ENCODE results near the gene REEP1. TPM values are rescaled to one million over a fixed set of nuclear protein-coding genes. Genes with fewer than 3 reads are reported as not detected.

The REEP1 gene
- total and polyA plus RNA-seq, 2 of the 8 experiments (the other 6 are each of a cell fraction or from before 2014, with no cell fraction given), result 0.74 to 1.5 TPM

DNA sequence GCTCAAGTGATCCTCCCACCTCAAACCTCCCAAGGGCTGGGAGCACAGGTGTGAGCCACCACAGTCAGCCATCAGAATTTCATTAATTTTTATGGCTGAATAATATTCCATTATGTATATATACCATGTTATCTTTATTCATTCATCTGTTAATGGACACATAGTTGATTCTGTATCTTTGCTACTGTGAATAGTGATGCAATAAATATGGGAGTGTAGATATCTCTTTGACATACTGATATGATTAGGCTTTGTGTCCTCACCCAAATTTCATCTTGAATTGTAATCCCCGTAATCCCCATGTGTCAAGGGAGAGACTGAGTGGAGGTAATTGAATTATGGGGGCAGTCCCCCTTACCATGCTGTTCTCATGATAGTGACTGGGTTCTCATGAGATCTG is 38.2 kb upstream of the REEP1 start:
- Histone ChIP-seq H3K9me3 (ENCODE audit: insufficient read depth in 2 of 2, low read depth in 1 of 2, low read length in 1 of 2) (peaks cover under 1% of the 10 kb centered on the region in 2 experiments; a peak in 2 of 4 replicates), H2BK20ac (ENCODE audit: low read length) (no peak overlapping the region), H2BK120ac (replicated peaks; ENCODE audit: low read depth, low read length) (no peak overlapping the region), H2BK12ac (ENCODE audit: low read depth, low read length) (no peak overlapping the region), H3K4me2 (ENCODE audit: insufficient read depth in 1 of 2, low read depth in 2 of 2, low read length in 2 of 2) (no peak overlapping the region), H3K27ac (ENCODE audit: low read depth, low read length) (no peak overlapping the region), H4K8ac (ENCODE audit: extremely low read depth, insufficient read depth, low read length) (no peak overlapping the region), H3K9ac (replicated peaks in 1 of 4; ENCODE audit: extremely low read depth in 1 of 4, low read depth in 3 of 4, low read length in 3 of 4) (no peak overlapping the region), H3K4me1 (replicated peaks in 1 of 4; ENCODE audit: control insufficient read depth in 3 of 4, insufficient read depth in 4 of 4, low read length in 3 of 4) (no peaks in the 10 kb centered on the region; a peak in 1 of 7 replicates), H2AK5ac (ENCODE audit: low read depth, low read length) (no peak overlapping the region), H3K18ac (ENCODE audit: extremely low read depth, low read length) (no peak overlapping the region), H3K23me2 (ENCODE audit: low read depth, low read length) (no peaks in the 10 kb centered on the region), H2BK15ac (ENCODE audit: low read length) (no peak overlapping the region), H3K79me2 (ENCODE audit: control insufficient read depth in 1 of 2, insufficient read depth in 2 of 2, low read length in 2 of 2) (no peaks in the 10 kb centered on the region), H3K14ac (ENCODE audit: insufficient read length) (no peak overlapping the region), H3K56ac (replicated peaks; ENCODE audit: insufficient read length, low read depth, low read length) (no peak overlapping the region), H3K23ac (ENCODE audit: insufficient read length) (no peak overlapping the region), H4K5ac (ENCODE audit: insufficient read length, low read depth, low read length) (no peak overlapping the region), H4K91ac (replicated peaks; ENCODE audit: insufficient read length, low read length) (no peak overlapping the region), H3K79me1 (ENCODE audit: low read depth, low read length) (no peaks in the 10 kb centered on the region), H3K36me3 (ENCODE audit: control insufficient read depth in 2 of 4, insufficient read depth in 4 of 4, low read length in 3 of 4) (no peaks in the 10 kb centered on the region), H2BK5ac (ENCODE audit: low read depth, low read length) (no peak overlapping the region), H3K4me3 (ENCODE audit: extremely low read depth in 1 of 4, insufficient read depth in 2 of 4, low read depth in 3 of 4, low read length in 4 of 4) (no peak overlapping the region), H3K27me3 (replicated peaks in 1 of 4; ENCODE audit: control insufficient read depth in 3 of 4, extremely low read depth in 1 of 4, insufficient read depth in 3 of 4, low read length in 3 of 4) (no peaks in the 10 kb centered on the region), H3K4ac (replicated peaks; ENCODE audit: insufficient read length, low read depth, low read length) (no peak overlapping the region), H2AFZ (ENCODE audit: low read length) (no peak overlapping the region), H4K20me1 (replicated peaks in 1 of 2; ENCODE audit: control insufficient read depth in 1 of 2, insufficient read depth in 2 of 2, low read length in 2 of 2) (no peaks in the 10 kb centered on the region)
- POLR2A ChIA-PET (ENCODE audit: partially characterized antibody), result no interaction called here
- no peak for FAIRE-seq
- 95% methylated on average over 1 of the region's 1 CpG; no CpG with 5 or more reads in 1 of the 2 experiments for WGBS, 2 experiments (ENCODE audit: extremely low coverage in 1 of 2, insufficient coverage in 1 of 2, insufficient read length in 1 of 2, insufficient replicate concordance in 2 of 2, low coverage in 1 of 2, low lambda C conversion rate in 2 of 2, missing lambda C conversion rate in 1 of 2)
- CTCF ChIA-PET (ENCODE audit: partially characterized antibody), result no interaction called here
- DNase-seq (ENCODE audit: low read depth in 1 of 2, low spot score in 2 of 2), result no peak
- TF ChIP-seq NRF1 (IDR thresholded peaks at IDR 0.05; ENCODE audit: low read depth, low read length), result no peak
- no peak for TF ChIP-seq SAP30 (IDR thresholded peaks at IDR 0.05; ENCODE audit: insufficient read depth, insufficient replicate concordance, low read length)
- TF ChIP-seq BACH1 (IDR thresholded peaks at IDR 0.05; ENCODE audit: low read length), result no peak
- no peak for TF ChIP-seq SP2 (IDR thresholded peaks at IDR 0.05; ENCODE audit: low read length)
- no peak for TF ChIP-seq POLR2A (IDR thresholded peaks at IDR 0.05; ENCODE audit: control extremely low read depth in 1 of 2, low read depth in 2 of 2, low read length in 2 of 2)
- TF ChIP-seq BRCA1 (IDR thresholded peaks at IDR 0.05; ENCODE audit: low read depth, low read length), result no peak
- no peak for TF ChIP-seq HDAC2 (IDR thresholded peaks at IDR 0.05; ENCODE audit: borderline replicate concordance in 1 of 2, low read depth in 2 of 2, low read length in 2 of 2)
- no peak for TF ChIP-seq RAD21 (IDR thresholded peaks at IDR 0.05 in 1 of 2, conservative IDR thresholded peaks at IDR 0.05 in 1 of 2; ENCODE audit: low read depth in 2 of 2, low read length in 2 of 2)
- no peak for TF ChIP-seq SP1 (IDR thresholded peaks at IDR 0.05; ENCODE audit: low read depth, low read length)
- no peak for TF ChIP-seq RXRA (IDR thresholded peaks at IDR 0.05; ENCODE audit: insufficient read depth, low read depth, low read length)
- TF ChIP-seq YY1 (IDR thresholded peaks at IDR 0.05; ENCODE audit: low read depth, low read length), result no peak
- TF ChIP-seq CHD2 (IDR thresholded peaks at IDR 0.05; ENCODE audit: low read length), result no peak
- TF ChIP-seq SRF (IDR thresholded peaks at IDR 0.05; ENCODE audit: low read depth, low read length), result no peak
- no peak for TF ChIP-seq EP300 (IDR thresholded peaks at IDR 0.05; ENCODE audit: borderline replicate concordance in 1 of 2, low read depth in 2 of 2, low read length in 2 of 2)
- no peak for TF ChIP-seq BCL11A (IDR thresholded peaks at IDR 0.05; ENCODE audit: low read depth in 2 of 2, low read length in 2 of 2)
- no peak for TF ChIP-seq CREB1 (IDR thresholded peaks at IDR 0.05)

Data from H1 (cell line).